ENCODE measurements around the gene NEXN. TPM values are rescaled to one million over a fixed set of nuclear protein-coding genes. Genes with fewer than 3 reads are reported as not detected.

The NEXN gene
- polyA plus RNA-seq, 1 of the 3 experiments (the other 2 are of a cell fraction) = 3.6 TPM

DNA sequence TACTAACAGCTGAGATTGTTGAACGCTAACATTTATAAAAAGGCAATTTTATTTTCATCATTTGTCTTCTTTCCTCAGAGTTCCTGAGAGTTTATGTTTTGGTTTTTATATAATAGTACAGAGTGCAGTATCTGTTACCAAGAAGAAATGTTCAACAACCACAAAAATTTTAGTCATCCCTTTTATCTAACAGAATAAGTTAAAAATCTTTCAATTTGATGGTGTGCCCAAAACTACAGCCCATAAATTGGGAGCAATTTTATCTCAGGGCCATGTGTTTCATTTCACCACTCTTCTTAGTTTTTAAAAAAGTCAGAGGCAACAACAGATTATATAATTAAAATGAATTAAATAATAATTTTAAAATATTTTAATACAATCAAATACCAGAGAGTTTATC lies 37.1 kb downstream of the NEXN start (continued):
- TF ChIP-seq, protein P1, sequence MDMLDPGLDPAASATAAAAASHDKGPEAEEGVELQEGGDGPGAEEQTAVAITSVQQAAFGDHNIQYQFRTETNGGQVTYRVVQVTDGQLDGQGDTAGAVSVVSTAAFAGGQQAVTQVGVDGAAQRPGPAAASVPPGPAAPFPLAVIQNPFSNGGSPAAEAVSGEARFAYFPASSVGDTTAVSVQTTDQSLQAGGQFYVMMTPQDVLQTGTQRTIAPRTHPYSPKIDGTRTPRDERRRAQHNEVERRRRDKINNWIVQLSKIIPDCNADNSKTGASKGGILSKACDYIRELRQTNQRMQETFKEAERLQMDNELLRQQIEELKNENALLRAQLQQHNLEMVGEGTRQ (IDR thresholded peaks at IDR 0.05; ENCODE audit: borderline replicate concordance, low read depth, low read length) = no peak
- TF ChIP-seq, protein P2, sequence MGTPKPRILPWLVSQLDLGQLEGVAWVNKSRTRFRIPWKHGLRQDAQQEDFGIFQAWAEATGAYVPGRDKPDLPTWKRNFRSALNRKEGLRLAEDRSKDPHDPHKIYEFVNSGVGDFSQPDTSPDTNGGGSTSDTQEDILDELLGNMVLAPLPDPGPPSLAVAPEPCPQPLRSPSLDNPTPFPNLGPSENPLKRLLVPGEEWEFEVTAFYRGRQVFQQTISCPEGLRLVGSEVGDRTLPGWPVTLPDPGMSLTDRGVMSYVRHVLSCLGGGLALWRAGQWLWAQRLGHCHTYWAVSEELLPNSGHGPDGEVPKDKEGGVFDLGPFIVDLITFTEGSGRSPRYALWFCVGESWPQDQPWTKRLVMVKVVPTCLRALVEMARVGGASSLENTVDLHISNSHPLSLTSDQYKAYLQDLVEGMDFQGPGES (IDR thresholded peaks at IDR 0.05; ENCODE audit: low read depth, low read length) = no peak

DNA sequence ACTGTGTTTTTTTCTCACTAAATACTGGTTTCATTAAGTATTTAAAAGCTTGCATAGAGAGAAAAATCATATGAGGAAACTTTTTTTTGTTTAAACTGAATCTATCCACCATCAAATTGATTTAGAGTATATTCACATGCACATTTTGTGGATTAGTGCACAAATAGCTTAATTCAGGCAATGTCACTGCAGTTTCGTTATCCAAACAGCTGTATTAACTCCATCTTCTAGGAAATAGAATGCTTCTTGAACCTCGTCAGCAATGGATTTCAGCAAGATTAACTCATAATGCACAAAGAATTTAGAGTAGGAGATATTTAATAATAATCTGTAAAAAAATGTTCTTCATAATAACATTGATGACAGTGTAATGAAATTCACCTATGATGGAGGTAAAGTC lies 37.5 kb downstream of the NEXN start:
- CTCF ChIA-PET = no interaction called here
- 66% methylated on average over 2 of the region's 2 CpGs for WGBS (ENCODE audit: low lambda C conversion rate)

More for the DNA sequence above, 37.5 kb downstream of the NEXN start:
- no peaks in the 10 kb centered on the region; a peak in 2 of 4 replicates for H3K4me1 ChIP-seq (ENCODE audit: control insufficient read depth in 1 of 2, insufficient read depth in 2 of 2, low read depth in 1 of 2, low read length in 1 of 2)
- TF ChIP-seq RFX5 (IDR thresholded peaks at IDR 0.05; ENCODE audit: low read length) = no peak
- TF ChIP-seq FOSL2 (IDR thresholded peaks at IDR 0.05; ENCODE audit: borderline replicate concordance, low read depth) = no peak
- TF ChIP-seq EZH2phosphoT487 (IDR thresholded peaks at IDR 0.05; ENCODE audit: borderline replicate concordance, low read depth) = no peak
- TF ChIP-seq, protein P3, sequence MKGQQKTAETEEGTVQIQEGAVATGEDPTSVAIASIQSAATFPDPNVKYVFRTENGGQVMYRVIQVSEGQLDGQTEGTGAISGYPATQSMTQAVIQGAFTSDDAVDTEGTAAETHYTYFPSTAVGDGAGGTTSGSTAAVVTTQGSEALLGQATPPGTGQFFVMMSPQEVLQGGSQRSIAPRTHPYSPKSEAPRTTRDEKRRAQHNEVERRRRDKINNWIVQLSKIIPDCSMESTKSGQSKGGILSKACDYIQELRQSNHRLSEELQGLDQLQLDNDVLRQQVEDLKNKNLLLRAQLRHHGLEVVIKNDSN (IDR thresholded peaks at IDR 0.05; ENCODE audit: borderline replicate concordance, low read depth) = no peak
- no peak for TF ChIP-seq TAF1 (IDR thresholded peaks at IDR 0.05; ENCODE audit: borderline replicate concordance, low read depth, low read length)
- no peak for TF ChIP-seq ELF1 (IDR thresholded peaks at IDR 0.05)
- no peak for TF ChIP-seq MXI1 (IDR thresholded peaks at IDR 0.05; ENCODE audit: low read depth, low read length)
- no peak for TF ChIP-seq GABPA (IDR thresholded peaks at IDR 0.05; ENCODE audit: low read depth)
- no peak for TF ChIP-seq RXRA (IDR thresholded peaks at IDR 0.05; ENCODE audit: borderline replicate concordance, low read depth)
- no peak for TF ChIP-seq YY1 (IDR thresholded peaks at IDR 0.05; ENCODE audit: low read depth)
- TF ChIP-seq TEAD4 (IDR thresholded peaks at IDR 0.05; ENCODE audit: borderline replicate concordance, insufficient read depth) = no peak
- TF ChIP-seq, protein P1 (IDR thresholded peaks at IDR 0.05; ENCODE audit: borderline replicate concordance, low read depth, low read length) = no peak
- TF ChIP-seq, protein P4, sequence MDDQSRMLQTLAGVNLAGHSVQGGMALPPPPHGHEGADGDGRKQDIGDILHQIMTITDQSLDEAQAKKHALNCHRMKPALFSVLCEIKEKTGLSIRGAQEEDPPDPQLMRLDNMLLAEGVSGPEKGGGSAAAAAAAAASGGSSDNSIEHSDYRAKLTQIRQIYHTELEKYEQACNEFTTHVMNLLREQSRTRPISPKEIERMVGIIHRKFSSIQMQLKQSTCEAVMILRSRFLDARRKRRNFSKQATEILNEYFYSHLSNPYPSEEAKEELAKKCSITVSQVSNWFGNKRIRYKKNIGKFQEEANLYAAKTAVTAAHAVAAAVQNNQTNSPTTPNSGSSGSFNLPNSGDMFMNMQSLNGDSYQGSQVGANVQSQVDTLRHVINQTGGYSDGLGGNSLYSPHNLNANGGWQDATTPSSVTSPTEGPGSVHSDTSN (IDR thresholded peaks at IDR 0.05) = no peak
- TF ChIP-seq POLR2AphosphoS5 (IDR thresholded peaks at IDR 0.05; ENCODE audit: low read depth, low read length) = no peak
- TF ChIP-seq, protein P5, sequence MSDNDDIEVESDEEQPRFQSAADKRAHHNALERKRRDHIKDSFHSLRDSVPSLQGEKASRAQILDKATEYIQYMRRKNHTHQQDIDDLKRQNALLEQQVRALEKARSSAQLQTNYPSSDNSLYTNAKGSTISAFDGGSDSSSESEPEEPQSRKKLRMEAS (IDR thresholded peaks at IDR 0.05; ENCODE audit: low read depth) = no peak
- H3K4me3 ChIP-seq (ENCODE audit: low read depth in 2 of 2, low read length in 1 of 2) = no peak overlapping the region
- H3K9me3 ChIP-seq = no peaks in the 10 kb centered on the region
- no peaks in the 10 kb centered on the region for H4K20me1 ChIP-seq (ENCODE audit: insufficient read depth)
- H3K36me3 ChIP-seq (replicated peaks in 1 of 2; ENCODE audit: control insufficient read depth in 1 of 2, insufficient read depth in 2 of 2, low read length in 1 of 2) = peaks cover 6 to 64% of the 10 kb centered on the region in 2 experiments
- H3F3A ChIP-seq (replicated peaks; ENCODE audit: insufficient read depth) = peaks cover 18% of the 10 kb centered on the region
- H3K9ac ChIP-seq = no peak overlapping the region
- H3K9me2 ChIP-seq = no peaks in the 10 kb centered on the region
- peak overlapping the region; percentile 5 to 41; a peak in 2 of 4 replicates for H3K27ac ChIP-seq (ENCODE audit: low read depth in 2 of 2, low read length in 1 of 2)
- H3K4me2 ChIP-seq = no peak overlapping the region
- no peak for DNase-seq
- POLR2A ChIA-PET = no interaction called here
- no peaks in the 10 kb centered on the region for H3K27me3 ChIP-seq (ENCODE audit: insufficient read depth)
- H3K79me2 ChIP-seq (ENCODE audit: insufficient read depth) = no peaks in the 10 kb centered on the region
- H2AFZ ChIP-seq (ENCODE audit: low read depth) = no peak overlapping the region
